Measurements from ENCODE around the gene POLR3E.
A peak's percentile ranks its signal among the peaks of the same experiment; 100 is the strongest.

POLR3E gene

DNA sequence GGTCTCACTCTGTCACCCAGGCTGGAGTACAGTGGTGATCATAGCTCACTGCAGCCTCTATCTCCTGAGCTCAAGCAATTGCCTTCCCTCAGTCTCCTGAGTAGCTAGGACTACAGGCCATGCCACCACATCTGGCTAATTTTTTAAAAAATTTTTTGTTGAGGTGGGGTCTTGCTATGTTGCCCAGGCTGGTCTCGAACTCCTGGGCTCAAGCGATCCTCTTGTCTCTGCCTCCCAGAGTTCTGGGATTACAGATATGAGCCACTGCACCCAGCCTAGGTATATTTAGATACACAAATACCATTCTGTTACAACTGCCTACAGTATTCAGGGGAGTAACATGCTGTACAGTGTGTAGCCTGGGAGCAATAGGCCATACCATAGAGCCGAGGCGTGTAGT, 14.3 kb downstream of the POLR3E start:
- no peak for ATAC-seq (ENCODE audit: low read depth)
- Histone ChIP-seq H3K4me3 (ENCODE audit: severe bottlenecking) (no peak overlapping the region), H3K36me3 (ENCODE audit: low read depth) (peaks cover 68% of the 10 kb centered on the region), H3K9me3 (ENCODE audit: severe bottlenecking) (no peaks in the 10 kb centered on the region), H3K27ac (ENCODE audit: poor library complexity, severe bottlenecking) (no peak overlapping the region), H3K27me3 (ENCODE audit: insufficient read depth, poor library complexity, severe bottlenecking) (no peaks in the 10 kb centered on the region), H3K4me1 (ENCODE audit: insufficient read depth, poor library complexity, severe bottlenecking) (peaks cover 11% of the 10 kb centered on the region)
- no peak for DNase-seq (ENCODE audit: low spot score)
- TF ChIP-seq, protein P1, sequence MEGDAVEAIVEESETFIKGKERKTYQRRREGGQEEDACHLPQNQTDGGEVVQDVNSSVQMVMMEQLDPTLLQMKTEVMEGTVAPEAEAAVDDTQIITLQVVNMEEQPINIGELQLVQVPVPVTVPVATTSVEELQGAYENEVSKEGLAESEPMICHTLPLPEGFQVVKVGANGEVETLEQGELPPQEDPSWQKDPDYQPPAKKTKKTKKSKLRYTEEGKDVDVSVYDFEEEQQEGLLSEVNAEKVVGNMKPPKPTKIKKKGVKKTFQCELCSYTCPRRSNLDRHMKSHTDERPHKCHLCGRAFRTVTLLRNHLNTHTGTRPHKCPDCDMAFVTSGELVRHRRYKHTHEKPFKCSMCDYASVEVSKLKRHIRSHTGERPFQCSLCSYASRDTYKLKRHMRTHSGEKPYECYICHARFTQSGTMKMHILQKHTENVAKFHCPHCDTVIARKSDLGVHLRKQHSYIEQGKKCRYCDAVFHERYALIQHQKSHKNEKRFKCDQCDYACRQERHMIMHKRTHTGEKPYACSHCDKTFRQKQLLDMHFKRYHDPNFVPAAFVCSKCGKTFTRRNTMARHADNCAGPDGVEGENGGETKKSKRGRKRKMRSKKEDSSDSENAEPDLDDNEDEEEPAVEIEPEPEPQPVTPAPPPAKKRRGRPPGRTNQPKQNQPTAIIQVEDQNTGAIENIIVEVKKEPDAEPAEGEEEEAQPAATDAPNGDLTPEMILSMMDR (IDR thresholded peaks at IDR 0.05; ENCODE audit: poor library complexity, severe bottlenecking) = no peak

DNA sequence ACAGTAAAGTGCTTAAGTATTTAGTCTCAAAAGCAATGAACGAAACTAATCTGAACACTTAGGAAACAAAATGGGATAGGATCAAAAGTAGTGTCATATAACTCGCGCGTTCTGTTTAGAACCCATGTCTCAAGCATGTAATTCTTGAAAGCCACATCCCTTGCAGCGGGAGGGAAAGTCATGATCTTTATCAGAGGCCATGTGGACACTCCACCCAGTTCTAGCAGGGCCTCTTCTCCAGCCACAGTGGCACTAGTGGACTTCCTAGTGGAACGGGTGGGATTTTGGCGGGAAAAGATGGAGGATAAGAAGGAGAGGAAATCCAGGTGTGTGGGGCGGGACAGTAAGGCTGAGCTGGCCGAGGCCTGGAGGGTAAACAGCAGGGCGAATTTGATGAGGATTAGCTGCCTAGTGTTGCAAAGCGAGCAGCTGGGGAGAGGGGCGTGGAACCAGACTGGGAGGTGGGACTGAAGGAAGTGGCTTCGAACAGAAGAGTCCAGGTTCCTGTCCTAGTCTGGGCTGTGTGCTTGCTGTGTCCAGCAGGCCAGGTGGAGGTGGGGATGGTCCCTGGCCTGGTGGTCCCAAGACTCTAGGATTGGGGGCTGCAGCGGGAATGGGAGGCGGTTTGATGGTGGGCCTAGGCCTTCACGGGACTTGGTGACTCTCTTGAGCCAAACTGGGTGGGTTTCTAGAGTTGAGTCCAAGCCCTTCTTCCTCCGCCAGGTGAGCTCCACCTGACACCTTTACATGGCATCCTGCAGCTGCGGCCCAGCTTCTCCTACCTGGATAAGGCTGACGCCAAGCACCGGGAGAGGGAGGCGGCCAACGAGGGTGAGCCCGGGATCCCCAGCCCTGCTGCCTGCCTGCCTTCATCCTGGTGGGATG, 15.9 kb downstream of the POLR3E start:
- H3K4me3 ChIP-seq (ENCODE audit: severe bottlenecking) = no peak overlapping the region
- ATAC-seq (ENCODE audit: low read depth) (no peak), DNase-seq (ENCODE audit: low spot score) (no peak)
- peaks cover 11% of the 10 kb centered on the region for H3K4me1 ChIP-seq (ENCODE audit: insufficient read depth, poor library complexity, severe bottlenecking)
- H3K27ac ChIP-seq (ENCODE audit: poor library complexity, severe bottlenecking) = no peak overlapping the region
- H3K27me3 ChIP-seq (ENCODE audit: insufficient read depth, poor library complexity, severe bottlenecking) = no peaks in the 10 kb centered on the region
- TF ChIP-seq, protein P1 (IDR thresholded peaks at IDR 0.05; ENCODE audit: poor library complexity, severe bottlenecking) = no peak
- H3K36me3 ChIP-seq (ENCODE audit: low read depth) = peaks cover 73% of the 10 kb centered on the region
- H3K9me3 ChIP-seq (ENCODE audit: severe bottlenecking) = no peaks in the 10 kb centered on the region

DNA sequence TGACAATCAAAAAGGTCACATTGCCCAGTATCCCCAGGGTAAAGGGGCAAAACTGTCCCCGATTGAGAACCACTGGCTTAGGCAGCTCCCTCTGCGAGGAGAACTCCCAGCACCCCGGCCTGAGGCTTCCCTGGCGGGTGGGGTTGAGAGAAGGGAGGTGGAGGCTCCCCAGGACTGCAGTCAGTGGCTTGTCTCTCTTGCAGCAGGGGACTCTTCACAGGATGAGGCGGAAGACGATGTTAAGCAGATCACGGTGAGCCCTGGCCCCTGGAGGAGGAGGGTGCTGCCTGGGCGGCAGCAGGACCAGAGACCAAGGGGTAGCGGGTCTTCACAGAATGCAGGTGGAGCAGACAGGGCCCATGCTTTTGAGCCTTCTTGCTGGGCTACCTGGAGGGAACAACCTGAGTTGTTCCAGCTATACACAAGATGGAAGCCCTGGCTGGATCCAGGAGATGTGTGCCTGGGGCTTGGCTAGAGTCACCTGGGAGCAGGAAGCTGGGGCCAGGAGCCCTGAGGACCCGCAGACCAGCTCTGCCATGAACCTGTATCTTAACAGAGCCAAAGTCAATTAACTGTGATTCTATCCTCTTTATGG, 16.8 kb downstream of the POLR3E start:
- ATAC-seq (ENCODE audit: low read depth) (no peak), DNase-seq (ENCODE audit: low spot score) (no peak)
- Histone ChIP-seq H3K4me1 (ENCODE audit: insufficient read depth, poor library complexity, severe bottlenecking) (peaks cover 11% of the 10 kb centered on the region), H3K4me3 (ENCODE audit: severe bottlenecking) (no peak overlapping the region), H3K9me3 (ENCODE audit: severe bottlenecking) (no peaks in the 10 kb centered on the region), H3K27me3 (ENCODE audit: insufficient read depth, poor library complexity, severe bottlenecking) (no peaks in the 10 kb centered on the region), H3K27ac (ENCODE audit: poor library complexity, severe bottlenecking) (peak overlapping the region; percentile 41), H3K36me3 (ENCODE audit: low read depth) (peaks cover 75% of the 10 kb centered on the region)
- TF ChIP-seq, protein P1 (IDR thresholded peaks at IDR 0.05; ENCODE audit: poor library complexity, severe bottlenecking) = no peak

DNA sequence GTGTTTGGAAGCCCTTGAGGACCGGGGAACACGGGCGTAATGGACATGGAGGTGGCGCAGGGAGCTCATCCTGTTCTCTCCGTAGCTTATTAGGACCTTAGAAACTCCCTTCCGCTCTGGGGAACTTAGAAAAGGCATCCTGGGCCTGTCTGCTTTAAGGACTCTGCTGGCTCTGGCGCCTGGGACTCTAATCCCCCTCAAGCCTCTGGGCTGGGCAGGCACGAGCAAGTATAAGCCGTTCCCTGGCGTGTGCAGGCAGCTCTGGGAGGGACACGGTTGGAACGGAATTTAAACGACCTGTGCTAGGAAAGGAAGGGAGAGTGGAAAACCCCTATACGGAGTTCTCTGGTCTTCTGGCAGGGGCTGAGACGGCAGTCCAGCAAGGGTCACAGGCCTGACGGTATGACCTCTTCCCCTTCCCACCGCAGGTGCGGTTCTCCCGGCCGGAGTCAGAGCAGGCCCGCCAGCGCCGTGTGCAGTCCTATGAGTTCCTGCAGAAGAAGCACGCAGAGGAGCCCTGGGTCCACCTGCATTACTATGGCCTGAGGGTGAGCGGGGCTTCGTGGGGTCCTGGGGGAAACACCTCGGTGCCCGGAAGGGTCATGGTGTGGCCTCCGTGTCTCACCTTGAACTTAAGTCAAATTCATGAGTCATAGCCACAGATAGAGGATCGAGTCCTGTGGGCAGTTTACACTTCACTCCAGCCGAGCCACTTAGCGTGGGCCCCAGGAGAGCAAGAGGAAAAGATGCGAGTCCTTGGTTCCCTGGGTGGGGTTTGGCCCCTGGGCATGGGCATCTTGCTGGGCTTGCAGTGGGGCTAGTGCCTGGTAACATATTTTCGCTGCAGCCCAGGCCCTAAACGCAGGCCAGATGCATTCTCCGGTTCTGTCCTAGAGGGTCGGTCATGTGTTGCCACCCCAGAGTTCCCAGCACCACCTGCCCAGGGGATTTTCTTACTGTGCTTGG, 17.7 kb downstream of the POLR3E start:
- Histone ChIP-seq H3K36me3 (ENCODE audit: low read depth) (peaks cover 76% of the 10 kb centered on the region), H3K27ac (ENCODE audit: poor library complexity, severe bottlenecking) (peak overlapping the region; percentile 41), H3K27me3 (ENCODE audit: insufficient read depth, poor library complexity, severe bottlenecking) (no peaks in the 10 kb centered on the region), H3K9me3 (ENCODE audit: severe bottlenecking) (no peaks in the 10 kb centered on the region), H3K4me3 (ENCODE audit: severe bottlenecking) (no peak overlapping the region), H3K4me1 (ENCODE audit: insufficient read depth, poor library complexity, severe bottlenecking) (peaks cover 11% of the 10 kb centered on the region)
- TF ChIP-seq, protein P1 (IDR thresholded peaks at IDR 0.05; ENCODE audit: poor library complexity, severe bottlenecking) = no peak
- peak; percentile 84 for ATAC-seq (ENCODE audit: low read depth)
- no peak for DNase-seq (ENCODE audit: low spot score)

Measured in RWPE2 (cell line).